DOHH2 (cell line): ENCODE results near the gene BBS9.

Experiments used
- H3F3A ChIP-seq: fragments of 200-600 bp; sonication (generic), shearing (Covaris generic); 2 replicates; pipeline ENCODE4 v1.6.0; 2016; ENCODE audit warnings: antibody characterized with exemption, mild to moderate bottlenecking; ENCODE audit not compliant: control insufficient read depth, insufficient read depth
- H3K27ac ChIP-seq: fragments of 200-600 bp; sonication (generic); 2 replicates; pipeline ENCODE4 v1.5.1; 2014; ENCODE audit warnings: low read depth, mild to moderate bottlenecking, low read length, moderate library complexity
- H3K27me3 ChIP-seq: fragments of 200-600 bp; sonication (generic); 2 replicates; pipeline ENCODE4 v1.6.1; 2014; ENCODE audit warnings: mild to moderate bottlenecking, low read length, mixed read lengths; ENCODE audit not compliant: control insufficient read depth
- H3K36me3 ChIP-seq: fragments of 200-600 bp; sonication (generic); 2 replicates; pipeline ENCODE4 v1.6.1; 2014; ENCODE audit warnings: mild to moderate bottlenecking, low read length, moderate library complexity, mixed read lengths; ENCODE audit not compliant: control insufficient read depth
- H3K4me1 ChIP-seq: fragments of 200-600 bp; sonication (generic); 2 replicates; pipeline ENCODE4 v1.6.1; 2014; ENCODE audit warnings: mild to moderate bottlenecking, low read length, mixed read lengths; ENCODE audit not compliant: control insufficient read depth
- H3K4me2 ChIP-seq: fragments of 200-600 bp; sonication (generic); 2 replicates; pipeline ENCODE4 v1.6.0; 2014; ENCODE audit warnings: mild to moderate bottlenecking, low read length, moderate library complexity
- H3K4me3 ChIP-seq: fragments of 200-600 bp; sonication (generic); 2 replicates; pipeline ENCODE4 v1.5.1; 2014; ENCODE audit warnings: mild to moderate bottlenecking, low read length, mixed read lengths
- H3K79me2 ChIP-seq: fragments of 200-600 bp; sonication (generic); 2 replicates; pipeline ENCODE4 v1.6.1; 2014; ENCODE audit warnings: mild to moderate bottlenecking, low read length, mixed read lengths; ENCODE audit not compliant: control insufficient read depth
- H3K9me2 ChIP-seq: fragments of 200-600 bp; sonication (generic); replicated peaks from 2 replicates; pipeline ENCODE4 v1.6.1; 2014; ENCODE audit warnings: mild to moderate bottlenecking, low read length, mixed read lengths; ENCODE audit not compliant: control insufficient read depth
- H3K9me3 ChIP-seq: fragments of 200-600 bp; sonication (generic); 2 replicates; pipeline ENCODE4 v1.6.1; 2014; ENCODE audit warnings: antibody characterized with exemption, low read length, mixed read lengths; ENCODE audit not compliant: control insufficient read depth, insufficient read depth
- H4K20me1 ChIP-seq: fragments of 200-600 bp; sonication (generic); 2 replicates; pipeline ENCODE4 v1.6.0; 2014; ENCODE audit warnings: low read depth, mild to moderate bottlenecking, antibody characterized with exemption, low read length, moderate library complexity; ENCODE audit not compliant: control insufficient read depth, insufficient read depth
- EZH2phosphoT487 ChIP-seq: fragments of 200-600 bp; sonication (generic); IDR thresholded peaks from 2 replicates; pipeline ENCODE4 v1.6.1; 2017; ENCODE audit warnings: borderline replicate concordance, mild to moderate bottlenecking, antibody characterized with exemption, low read length, moderate library complexity, mixed read lengths
- TF ChIP-seq, protein P1 (sequence below): fragments of 200-600 bp; sonication (generic); IDR thresholded peaks from one replicate; pipeline ENCODE4 v1.5.1; 2014; ENCODE audit warnings: antibody characterized with exemption, mild to moderate bottlenecking, low read depth, low read length; ENCODE audit not compliant: poor library complexity, severe bottlenecking

Gene BBS9

DNA sequence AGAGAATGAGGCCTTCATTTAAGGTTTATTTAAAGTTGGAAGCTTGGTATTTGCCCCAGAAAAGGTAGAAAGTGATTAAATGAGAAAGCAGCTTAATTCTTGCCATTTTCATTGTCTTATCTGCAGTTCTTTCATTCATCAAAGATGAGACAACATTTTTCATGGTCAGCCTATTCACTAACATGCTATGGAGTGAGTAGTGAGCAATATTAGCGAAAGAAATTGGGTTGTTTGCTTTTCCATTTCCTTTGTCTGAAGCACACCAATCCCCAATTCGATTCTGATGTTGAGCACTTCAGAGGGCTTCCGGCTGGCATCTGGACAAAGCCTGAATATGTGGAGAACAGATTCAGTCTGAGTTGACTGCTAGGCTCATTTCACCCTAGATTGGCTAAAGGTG, 317.2 kb downstream of the BBS9 start:
- TF ChIP-seq, protein P1, sequence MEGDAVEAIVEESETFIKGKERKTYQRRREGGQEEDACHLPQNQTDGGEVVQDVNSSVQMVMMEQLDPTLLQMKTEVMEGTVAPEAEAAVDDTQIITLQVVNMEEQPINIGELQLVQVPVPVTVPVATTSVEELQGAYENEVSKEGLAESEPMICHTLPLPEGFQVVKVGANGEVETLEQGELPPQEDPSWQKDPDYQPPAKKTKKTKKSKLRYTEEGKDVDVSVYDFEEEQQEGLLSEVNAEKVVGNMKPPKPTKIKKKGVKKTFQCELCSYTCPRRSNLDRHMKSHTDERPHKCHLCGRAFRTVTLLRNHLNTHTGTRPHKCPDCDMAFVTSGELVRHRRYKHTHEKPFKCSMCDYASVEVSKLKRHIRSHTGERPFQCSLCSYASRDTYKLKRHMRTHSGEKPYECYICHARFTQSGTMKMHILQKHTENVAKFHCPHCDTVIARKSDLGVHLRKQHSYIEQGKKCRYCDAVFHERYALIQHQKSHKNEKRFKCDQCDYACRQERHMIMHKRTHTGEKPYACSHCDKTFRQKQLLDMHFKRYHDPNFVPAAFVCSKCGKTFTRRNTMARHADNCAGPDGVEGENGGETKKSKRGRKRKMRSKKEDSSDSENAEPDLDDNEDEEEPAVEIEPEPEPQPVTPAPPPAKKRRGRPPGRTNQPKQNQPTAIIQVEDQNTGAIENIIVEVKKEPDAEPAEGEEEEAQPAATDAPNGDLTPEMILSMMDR = no peak
- no peak for TF ChIP-seq EZH2phosphoT487
- no peaks in the 10 kb centered on the region for H3K9me3 ChIP-seq
- no peak overlapping the region for H3K4me2 ChIP-seq
- no peak overlapping the region for H3K27ac ChIP-seq
- H3K79me2 ChIP-seq = no peaks in the 10 kb centered on the region
- no peaks in the 10 kb centered on the region for H3F3A ChIP-seq
- H3K9me2 ChIP-seq = no peaks in the 10 kb centered on the region
- H3K4me3 ChIP-seq = no peak overlapping the region
- peaks cover 6% of the 10 kb centered on the region for H3K4me1 ChIP-seq
- H4K20me1 ChIP-seq = no peaks in the 10 kb centered on the region
- H3K36me3 ChIP-seq = no peaks in the 10 kb centered on the region
- peaks cover 6% of the 10 kb centered on the region; the same call in 1 of the 2 replicates for H3K27me3 ChIP-seq

DNA sequence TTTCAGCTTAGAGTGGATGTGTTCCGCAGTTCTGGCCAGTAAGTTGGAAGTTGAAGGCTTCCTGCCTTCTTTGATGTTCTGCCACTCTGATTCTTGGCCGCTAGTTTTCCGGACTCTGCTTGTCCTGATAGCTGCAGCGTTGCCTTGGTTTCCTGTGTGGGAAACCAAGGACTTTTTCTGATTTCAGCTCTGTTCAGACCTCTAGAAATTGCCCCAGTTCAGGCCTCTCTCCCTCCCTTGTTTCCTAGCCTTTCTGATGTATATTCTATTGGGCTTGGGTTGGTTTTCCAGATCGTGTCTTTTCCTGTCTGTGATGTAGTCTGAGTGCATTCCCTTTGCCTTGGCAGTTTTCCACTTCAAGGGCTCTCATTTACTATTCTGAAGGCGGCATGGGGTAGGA, 318.7 kb downstream of the BBS9 start:
- H3K27me3 ChIP-seq = peaks cover 6% of the 10 kb centered on the region; the same call in 1 of the 2 replicates
- no peaks in the 10 kb centered on the region for H4K20me1 ChIP-seq
- H3K4me3 ChIP-seq = no peak overlapping the region
- H3K36me3 ChIP-seq = no peaks in the 10 kb centered on the region
- H3K27ac ChIP-seq = no peak overlapping the region
- H3K4me1 ChIP-seq = peaks cover 6% of the 10 kb centered on the region
- H3F3A ChIP-seq = no peaks in the 10 kb centered on the region
- H3K9me3 ChIP-seq = no peaks in the 10 kb centered on the region
- H3K9me2 ChIP-seq = no peaks in the 10 kb centered on the region
- H3K79me2 ChIP-seq = no peaks in the 10 kb centered on the region
- no peak overlapping the region for H3K4me2 ChIP-seq
- TF ChIP-seq, protein P1 = no peak
- no peak for TF ChIP-seq EZH2phosphoT487

DNA sequence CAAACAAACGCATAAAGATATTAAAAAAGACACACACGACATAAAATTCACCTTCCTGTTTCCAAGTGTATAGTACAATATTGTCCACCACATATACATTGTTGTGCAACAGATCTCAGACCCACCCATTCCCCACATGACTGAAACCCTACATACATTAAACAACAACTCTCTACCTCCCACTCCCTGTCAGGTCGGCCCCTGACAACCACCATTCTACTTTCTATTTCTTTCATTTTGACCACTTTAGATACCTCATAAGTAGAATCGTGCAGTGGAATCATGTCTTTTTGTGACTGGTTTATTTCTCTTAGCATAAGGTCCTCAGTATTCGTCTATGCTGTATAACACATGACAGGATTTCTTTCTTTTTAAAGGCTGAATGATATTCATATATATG, 320.5 kb downstream of the BBS9 start:
- Histone ChIP-seq H3F3A (no peaks in the 10 kb centered on the region), H3K36me3 (no peaks in the 10 kb centered on the region), H3K4me2 (no peak overlapping the region), H3K79me2 (no peaks in the 10 kb centered on the region), H3K27me3 (no peaks in the 10 kb centered on the region; the same call in 1 of the 2 replicates), H3K27ac (no peak overlapping the region), H3K4me3 (no peak overlapping the region), H4K20me1 (no peaks in the 10 kb centered on the region), H3K9me2 (no peaks in the 10 kb centered on the region), H3K9me3 (no peaks in the 10 kb centered on the region), H3K4me1 (peaks cover 6% of the 10 kb centered on the region)
- TF ChIP-seq EZH2phosphoT487 = no peak
- TF ChIP-seq, protein P1 = no peak
